HL-60 (cell line): Measurements from ENCODE around the gene DIAPH1.

Experiments
- DNase-seq, 2 experiments: peaks; one replicate each; pipeline ENCODE4 v3.0.0-alpha.2; 2010 to 2020; ENCODE audit warnings: low read depth in 1 of 2, low spot score in 1 of 2
- H3K27ac ChIP-seq: fragments of 250-450 bp; sonication (Bioruptor Pico); replicated peaks from 2 replicates; pipeline ENCODE4 v1.5.1; 2020; ENCODE audit warnings: mild to moderate bottlenecking, moderate library complexity
- H3K27me3 ChIP-seq: fragments of 250-450 bp; sonication (Bioruptor Pico); 2 replicates; pipeline ENCODE4 v1.5.1; 2021; ENCODE audit warnings: mild to moderate bottlenecking, moderate library complexity; ENCODE audit not compliant: insufficient read depth, poor library complexity, severe bottlenecking
- H3K4me3 ChIP-seq: replicated peaks from 2 replicates; pipeline ENCODE4 v1.5.1; 2011; ENCODE audit warnings: mild to moderate bottlenecking, control low read depth, low read length; ENCODE audit not compliant: insufficient read depth
- CTCF ChIP-seq: IDR thresholded peaks from one replicate; pipeline ENCODE4 v1.5.1; 2011; ENCODE audit warnings: low read length, control low read depth, inconsistent platforms; ENCODE audit not compliant: insufficient read depth
- GABPA ChIP-seq: IDR thresholded peaks from 2 replicates; pipeline ENCODE4 v1.6.1; 2012; ENCODE audit warnings: low read depth
- POLR2AphosphoS5 ChIP-seq: IDR thresholded peaks from 2 replicates; pipeline ENCODE4 v1.6.1; 2012; ENCODE audit warnings: low read depth
- REST ChIP-seq: IDR thresholded peaks from 2 replicates; pipeline ENCODE4 v1.6.1; 2012; ENCODE audit warnings: low read depth; ENCODE audit not compliant: insufficient replicate concordance
- SPI1 ChIP-seq: IDR thresholded peaks from 2 replicates; pipeline ENCODE4 v1.6.1; 2012; ENCODE audit warnings: low read depth, mild to moderate bottlenecking, borderline replicate concordance

The DIAPH1 gene

GRCh38 chr5:141656396-141656795 lies 37.6 kb upstream of the DIAPH1 start:
- Histone ChIP-seq H3K4me3 (no peak overlapping the region), H3K27ac (no peak overlapping the region), H3K27me3 (no peaks in the 10 kb centered on the region)
- DNase-seq: no peak
- TF ChIP-seq CTCF: no peak

- Histone ChIP-seq H3K4me3 (no peak overlapping the region), H3K27ac (no peak overlapping the region), H3K27me3 (no peaks in the 10 kb centered on the region)
- DNase-seq: no peak
- TF ChIP-seq SPI1: no peak
- TF ChIP-seq POLR2AphosphoS5: no peak
- no peak for TF ChIP-seq REST
- no peak for TF ChIP-seq CTCF
- no peak for TF ChIP-seq GABPA
Measured at GRCh38 chr5:141655020-141655419, 36.2 kb upstream of the DIAPH1 start.

GRCh38 chr5:141654298-141654697 lies 35.5 kb upstream of the DIAPH1 start:
- Histone ChIP-seq H3K27me3 (no peaks in the 10 kb centered on the region), H3K27ac (no peak overlapping the region), H3K4me3 (no peak overlapping the region)
- no peak for DNase-seq
- TF ChIP-seq SPI1: no peak

- peak overlapping the region; percentile 41 for H3K27ac ChIP-seq
- TF ChIP-seq GABPA (no peak), POLR2AphosphoS5 (no peak), SPI1 (no peak), REST (no peak), CTCF (no peak)
Measured at GRCh38 chr5:141651728-141652105, 32.9 kb upstream of the DIAPH1 start.

More at GRCh38 chr5:141651728-141652105, 32.9 kb upstream of the DIAPH1 start:
- Histone ChIP-seq H3K27me3 (no peaks in the 10 kb centered on the region), H3K4me3 (peak overlapping the region; percentile 65)
- no peak for DNase-seq
